Mucosa of rectum (tissue), 2 donors: ENCODE results near the gene R3HCC1L.

Experiments used
- H3K27ac ChIP-seq, 2 donors: one replicate each; pipeline ENCODE4 v1.7.0; 2013; ENCODE audit warnings: inconsistent platforms in 2 of 2, low read depth in 2 of 2, low read length in 2 of 2
- H3K27me3 ChIP-seq, 2 donors: one replicate each; pipeline ENCODE4 v1.7.0; 2013; ENCODE audit warnings: low read length in 2 of 2; ENCODE audit not compliant: control insufficient read depth in 2 of 2, insufficient read depth in 2 of 2
- H3K36me3 ChIP-seq, 2 donors: one replicate each; pipeline ENCODE4 v1.7.0; 2013; ENCODE audit warnings: low read length in 2 of 2; ENCODE audit not compliant: control insufficient read depth in 2 of 2, insufficient read depth in 2 of 2
- H3K4me1 ChIP-seq, 2 donors: one replicate each; pipeline ENCODE4 v1.7.0; 2013; ENCODE audit warnings: low read length in 2 of 2, mild to moderate bottlenecking in 1 of 2; ENCODE audit not compliant: control insufficient read depth in 2 of 2, insufficient read depth in 2 of 2
- H3K4me3 ChIP-seq, 2 donors: one replicate each; pipeline ENCODE4 v1.7.0; 2013; ENCODE audit warnings: low read length in 2 of 2
- H3K9ac ChIP-seq, 2 donors: one replicate each; pipeline ENCODE4 v1.7.0; 2013; ENCODE audit warnings: low read length in 2 of 2, low read depth in 1 of 2, mild to moderate bottlenecking in 1 of 2
- H3K9me3 ChIP-seq, 2 donors: one replicate each; pipeline ENCODE4 v1.7.0; 2013; ENCODE audit warnings: low read length in 2 of 2; ENCODE audit not compliant: control insufficient read depth in 2 of 2
- donor health status: healthy.
- donor health status: Normal muscosa, but diverticular disease.

Gene R3HCC1L

GRCh38 chr10:98287321-98287720 is 152.9 kb downstream of the R3HCC1L start:
- Histone ChIP-seq H3K27me3 (peaks cover 0 to 2% of the 10 kb centered on the region in 2 donors), H3K4me1 (no peaks in the 10 kb centered on the region), H3K9me3 (no peaks in the 10 kb centered on the region), H3K9ac (no peak overlapping the region), H3K4me3 (no peak overlapping the region), H3K36me3 (no peaks in the 10 kb centered on the region), H3K27ac (no peak overlapping the region)

GRCh38 chr10:98289802-98290209 is 155.3 kb downstream of the R3HCC1L start:
- Histone ChIP-seq H3K27me3 (no peaks in the 10 kb centered on the region), H3K9me3 (no peaks in the 10 kb centered on the region), H3K27ac (no peak overlapping the region), H3K4me1 (no peaks in the 10 kb centered on the region), H3K36me3 (no peaks in the 10 kb centered on the region), H3K9ac (no peak overlapping the region), H3K4me3 (no peak overlapping the region)

DNA sequence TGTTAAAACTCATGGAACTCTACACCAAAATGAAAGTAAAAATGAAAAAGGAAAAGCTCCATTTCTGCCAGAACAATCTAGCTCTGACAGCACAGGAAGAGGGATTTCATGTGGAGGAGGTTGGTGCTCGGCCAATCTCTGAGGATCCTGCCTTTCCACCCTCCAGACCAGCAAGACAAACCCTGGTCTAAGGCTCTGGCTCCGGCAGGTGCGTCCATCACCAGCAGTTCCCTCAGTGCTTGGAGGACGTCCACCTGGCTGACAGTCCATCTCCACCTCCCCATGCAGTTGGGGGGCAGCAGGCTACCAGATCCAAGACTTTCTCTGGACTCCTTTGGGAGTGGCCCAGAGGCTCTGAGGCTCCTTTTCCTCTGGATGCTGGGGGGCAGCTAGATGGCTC is 158.5 kb downstream of the R3HCC1L start:
- H3K9me3 ChIP-seq, result no peaks in the 10 kb centered on the region
- H3K27me3 ChIP-seq, result no peaks in the 10 kb centered on the region
- no peaks in the 10 kb centered on the region for H3K36me3 ChIP-seq
- H3K4me1 ChIP-seq, result no peaks in the 10 kb centered on the region
- no peak overlapping the region for H3K4me3 ChIP-seq
- no peak overlapping the region for H3K27ac ChIP-seq
- no peak overlapping the region for H3K9ac ChIP-seq

GRCh38 chr10:98293550-98294269 is 159.3 kb downstream of the R3HCC1L start:
- Histone ChIP-seq H3K36me3 (no peaks in the 10 kb centered on the region), H3K9ac (no peak overlapping the region), H3K4me3 (no peak overlapping the region), H3K27me3 (no peaks in the 10 kb centered on the region), H3K9me3 (no peaks in the 10 kb centered on the region), H3K27ac (no peak overlapping the region), H3K4me1 (no peaks in the 10 kb centered on the region)

DNA sequence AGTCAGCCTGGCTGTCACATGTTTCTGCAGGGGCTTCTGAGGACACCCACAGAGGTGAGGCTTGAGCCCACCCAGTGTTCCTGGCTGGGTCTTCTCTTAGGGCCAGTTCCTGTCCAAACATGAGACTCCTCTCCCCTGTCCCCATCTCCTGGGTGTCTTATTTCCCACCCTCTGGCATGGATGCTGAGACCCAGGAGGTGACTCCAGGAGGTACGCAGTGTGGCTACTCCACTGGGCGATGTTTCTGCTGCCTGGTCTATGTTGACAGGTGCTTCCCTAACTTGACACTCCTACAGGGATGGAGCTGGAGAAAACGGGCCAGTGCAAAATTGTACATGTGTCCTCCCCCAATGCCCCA is 159.8 kb downstream of the R3HCC1L start:
- Histone ChIP-seq H3K36me3 (no peaks in the 10 kb centered on the region), H3K4me1 (no peaks in the 10 kb centered on the region), H3K9ac (no peak overlapping the region), H3K27ac (no peak overlapping the region), H3K27me3 (peaks cover 0 to 2% of the 10 kb centered on the region in 2 donors), H3K4me3 (no peak overlapping the region), H3K9me3 (no peaks in the 10 kb centered on the region)
